ENCODE data around the gene CC2D1A.
"Not testable (repeated sequence)": the region's sequence is repeated elsewhere in the genome, so short reads cannot be mapped to it uniquely, and the experiment has no call there.

The CC2D1A gene

GRCh38 chr19:13968383-13968935 is 62.5 kb downstream of the CC2D1A start:
- Mint-ChIP-seq H3K4me3 (no peak overlapping the region), H3K4me1 (no peaks in the 10 kb centered on the region), H3K27me3 (no peaks in the 10 kb centered on the region), H3K9me3 (no peaks in the 10 kb centered on the region), H3K27ac (no peak overlapping the region)
- ATAC-seq (no peak), DNase-seq (no peak)

- Mint-ChIP-seq H3K9me3 (no peaks in the 10 kb centered on the region), H3K27me3 (no peaks in the 10 kb centered on the region), H3K4me1 (peaks cover 4% of the 10 kb centered on the region), H3K27ac (no peak overlapping the region), H3K4me3 (no peak overlapping the region)
- DNase-seq: no peak
- no peak for ATAC-seq
Observed at GRCh38 chr19:13968999-13969398, 63.0 kb downstream of the CC2D1A start.

GRCh38 chr19:13969897-13970296 is 63.9 kb downstream of the CC2D1A start:
- H3K27me3 Mint-ChIP-seq: no peaks in the 10 kb centered on the region
- H3K9me3 Mint-ChIP-seq: no peaks in the 10 kb centered on the region
- H3K4me3 Mint-ChIP-seq: no peak overlapping the region
- no peak overlapping the region for H3K27ac Mint-ChIP-seq
- no peak for DNase-seq
- no peak for ATAC-seq
- peaks cover 11% of the 10 kb centered on the region for H3K4me1 Mint-ChIP-seq

DNA sequence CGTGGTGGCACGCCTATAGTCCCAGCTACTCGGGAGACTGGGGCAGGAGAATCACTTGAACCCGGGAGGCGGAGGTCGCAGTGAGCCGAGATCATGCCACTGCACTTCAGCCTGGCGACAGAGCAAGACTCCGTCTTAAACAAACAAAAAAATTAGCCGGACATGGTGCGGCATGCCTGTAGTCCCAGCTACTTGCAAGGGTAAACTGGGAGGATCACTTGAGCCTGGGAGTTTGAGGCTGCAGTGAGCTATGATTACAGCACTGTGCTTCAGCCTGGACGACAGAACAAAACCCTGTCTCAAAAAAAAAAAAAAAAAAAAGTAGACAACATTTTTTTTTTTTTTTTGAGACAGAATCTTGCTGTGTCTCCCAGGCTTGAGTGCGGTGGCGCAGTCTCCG is 65.9 kb downstream of the CC2D1A start:
- ATAC-seq, DNase-seq, H3K27ac Mint-ChIP-seq, H3K27me3 Mint-ChIP-seq, H3K4me3 Mint-ChIP-seq, H3K9me3 Mint-ChIP-seq: not testable (repeated sequence)
- H3K4me1 Mint-ChIP-seq: peaks cover 11% of the 10 kb centered on the region

DNA sequence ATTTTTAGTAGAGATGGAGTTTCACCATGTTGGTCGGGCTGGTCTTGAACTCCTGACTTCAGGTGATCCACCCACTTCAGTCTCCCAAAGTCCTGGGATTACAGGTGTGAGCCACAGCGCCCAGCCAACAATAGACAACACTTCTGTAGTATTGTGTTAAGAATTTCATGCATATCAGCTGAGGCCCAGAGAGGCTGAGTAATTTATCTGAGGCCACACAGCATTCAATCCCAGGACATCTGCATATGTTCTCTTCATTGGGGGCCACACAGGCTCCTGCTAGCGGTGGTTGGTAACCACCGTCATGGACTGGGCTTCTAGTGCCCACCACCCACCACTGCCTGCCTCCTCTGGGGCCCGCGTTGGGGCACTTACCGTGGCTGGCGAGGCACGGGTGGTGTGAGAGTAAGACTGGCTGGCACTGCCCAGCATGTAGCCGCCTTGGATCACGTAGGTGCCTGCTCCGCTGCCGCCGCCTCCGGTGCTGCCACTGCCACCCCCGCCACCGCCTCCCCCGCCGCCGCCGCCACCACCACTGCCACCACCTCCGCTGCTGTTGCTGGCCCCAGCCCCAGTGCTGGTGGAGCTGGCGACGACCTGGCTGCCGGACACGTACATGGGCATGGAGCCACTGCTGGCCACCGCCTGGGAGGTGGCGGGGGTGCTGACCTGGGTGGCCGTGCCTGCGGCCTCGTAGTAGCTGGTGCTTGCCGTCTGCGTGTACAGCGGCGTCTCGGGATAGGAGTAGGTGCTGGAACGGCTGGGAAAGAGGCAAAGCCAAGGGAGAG is 66.6 kb downstream of the CC2D1A start:
- ATAC-seq: no peak
- Mint-ChIP-seq H3K4me3 (no peak overlapping the region), H3K27me3 (no peaks in the 10 kb centered on the region), H3K4me1 (peaks cover 11% of the 10 kb centered on the region), H3K9me3 (no peaks in the 10 kb centered on the region), H3K27ac (no peak overlapping the region)
- no peak for DNase-seq

- not testable (repeated sequence) for H3K4me3 Mint-ChIP-seq, ATAC-seq, H3K27me3 Mint-ChIP-seq, DNase-seq, H3K27ac Mint-ChIP-seq, H3K9me3 Mint-ChIP-seq
- H3K4me1 Mint-ChIP-seq: peaks cover 19% of the 10 kb centered on the region
Observed at GRCh38 chr19:13973479-13973878, 67.5 kb downstream of the CC2D1A start.

GRCh38 chr19:13974073-13974472 is 68.1 kb downstream of the CC2D1A start:
- Mint-ChIP-seq H3K4me3 (no peak overlapping the region), H3K27me3 (no peaks in the 10 kb centered on the region), H3K27ac (peak overlapping the region in 1 of 2 donors; percentile 4), H3K9me3 (no peaks in the 10 kb centered on the region), H3K4me1 (peaks cover 21% of the 10 kb centered on the region)
- peak in 1 of 2 donors; percentile 49 for DNase-seq
- ATAC-seq: peak; percentile 74

DNA sequence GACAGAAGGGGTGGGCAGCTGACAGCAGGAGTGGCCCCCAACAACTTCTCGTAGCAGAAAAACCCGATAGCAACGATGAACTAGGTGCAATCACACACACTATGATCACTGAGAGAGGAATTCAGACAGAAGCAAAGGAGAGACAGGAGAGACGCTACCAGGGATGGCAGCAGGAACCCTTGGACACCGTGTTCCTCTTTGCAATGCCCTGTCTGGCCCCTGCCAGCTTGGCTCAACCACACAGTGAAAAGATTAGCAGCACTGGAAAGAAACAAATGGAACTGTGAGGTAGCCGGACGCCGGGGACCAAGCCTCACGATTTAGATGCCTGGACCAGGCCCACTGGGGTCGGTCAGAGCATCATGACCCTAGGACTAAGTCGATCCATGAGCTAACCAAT is 69.9 kb downstream of the CC2D1A start:
- no peaks in the 10 kb centered on the region for H3K27me3 Mint-ChIP-seq
- peaks cover 39% of the 10 kb centered on the region for H3K4me1 Mint-ChIP-seq
- no peaks in the 10 kb centered on the region for H3K9me3 Mint-ChIP-seq
- DNase-seq: no peak
- ATAC-seq: no peak
- no peak overlapping the region for H3K4me3 Mint-ChIP-seq
- H3K27ac Mint-ChIP-seq: peak overlapping the region in 1 of 2 donors; percentile 15

GRCh38 chr19:13976446-13976845 is 70.4 kb downstream of the CC2D1A start:
- DNase-seq (no peak), ATAC-seq (no peak)
- H3K4me1 Mint-ChIP-seq: peaks cover 44% of the 10 kb centered on the region
- H3K4me3 Mint-ChIP-seq: no peak overlapping the region
- no peaks in the 10 kb centered on the region for H3K9me3 Mint-ChIP-seq
- no peak overlapping the region for H3K27ac Mint-ChIP-seq
- H3K27me3 Mint-ChIP-seq: no peaks in the 10 kb centered on the region

- H3K27me3 Mint-ChIP-seq: no peaks in the 10 kb centered on the region
- H3K27ac Mint-ChIP-seq: peak overlapping the region in 1 of 2 donors; percentile 67
- DNase-seq (no peak), ATAC-seq (no peak)
- peaks cover 54% of the 10 kb centered on the region for H3K4me1 Mint-ChIP-seq
- H3K9me3 Mint-ChIP-seq: no peaks in the 10 kb centered on the region
- peak overlapping the region; percentile 58 to 80 for H3K4me3 Mint-ChIP-seq
Observed at GRCh38 chr19:13977803-13978202, 71.8 kb downstream of the CC2D1A start.

GRCh38 chr19:13978351-13979243 is 72.6 kb downstream of the CC2D1A start:
- no peaks in the 10 kb centered on the region for H3K9me3 Mint-ChIP-seq
- ATAC-seq (peak; percentile 64), DNase-seq (peak; percentile 27 to 46)
- no peaks in the 10 kb centered on the region for H3K27me3 Mint-ChIP-seq
- peak overlapping the region; percentile 58 to 80 for H3K4me3 Mint-ChIP-seq
- peaks cover 62% of the 10 kb centered on the region for H3K4me1 Mint-ChIP-seq
- peak overlapping the region in 1 of 2 donors; percentile 67 for H3K27ac Mint-ChIP-seq

DNA sequence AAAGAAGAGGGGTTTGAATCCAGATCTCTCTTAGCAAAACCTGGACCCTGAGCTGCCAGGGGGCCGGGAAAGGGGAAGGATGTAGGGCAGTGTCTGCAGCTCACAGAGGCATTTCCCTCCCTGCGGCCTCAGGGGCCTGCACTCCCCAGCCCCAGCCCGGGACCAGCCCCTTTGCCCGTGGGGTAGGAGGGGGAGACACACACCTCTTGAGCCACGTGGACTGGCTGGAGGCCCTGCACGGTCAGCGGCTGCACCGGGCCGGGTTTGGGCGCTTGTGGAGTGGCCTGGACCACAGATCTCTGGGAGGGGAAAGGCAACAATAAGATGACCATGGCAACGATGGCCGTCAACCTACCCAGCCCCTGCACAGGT is 73.2 kb downstream of the CC2D1A start:
- Mint-ChIP-seq H3K4me1 (peaks cover 60% of the 10 kb centered on the region), H3K9me3 (no peaks in the 10 kb centered on the region), H3K27ac (no peak overlapping the region), H3K4me3 (peak overlapping the region; percentile 39 to 76), H3K27me3 (no peaks in the 10 kb centered on the region)
- ATAC-seq (peak; percentile 30), DNase-seq (no peak)

DNA sequence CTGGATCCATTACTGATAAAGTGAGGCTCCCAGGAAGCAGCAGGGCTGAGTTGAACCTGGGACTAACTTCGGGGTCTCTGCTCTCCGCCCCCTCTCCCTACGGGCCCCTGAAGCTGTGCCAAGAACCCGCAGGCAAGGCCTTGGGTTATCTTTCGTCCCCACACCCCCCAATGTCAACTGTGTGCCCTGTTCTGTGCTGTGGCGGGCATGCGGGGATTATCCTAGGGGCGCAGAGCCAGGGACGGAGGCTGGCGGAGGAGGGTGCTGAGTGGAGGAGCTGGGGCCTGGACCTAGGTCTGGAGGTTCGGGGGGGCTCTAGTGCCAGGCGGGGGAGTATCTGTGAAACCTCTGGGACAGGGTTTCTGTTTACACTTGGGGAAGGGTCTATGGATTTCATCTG is 73.7 kb downstream of the CC2D1A start:
- H3K4me3 Mint-ChIP-seq: peak overlapping the region; percentile 39 to 76
- peak overlapping the region in 1 of 2 donors; percentile 83 for H3K27ac Mint-ChIP-seq
- peaks cover 60% of the 10 kb centered on the region for H3K4me1 Mint-ChIP-seq
- DNase-seq (no peak), ATAC-seq (no peak)
- no peaks in the 10 kb centered on the region for H3K27me3 Mint-ChIP-seq
- H3K9me3 Mint-ChIP-seq: no peaks in the 10 kb centered on the region

DNA sequence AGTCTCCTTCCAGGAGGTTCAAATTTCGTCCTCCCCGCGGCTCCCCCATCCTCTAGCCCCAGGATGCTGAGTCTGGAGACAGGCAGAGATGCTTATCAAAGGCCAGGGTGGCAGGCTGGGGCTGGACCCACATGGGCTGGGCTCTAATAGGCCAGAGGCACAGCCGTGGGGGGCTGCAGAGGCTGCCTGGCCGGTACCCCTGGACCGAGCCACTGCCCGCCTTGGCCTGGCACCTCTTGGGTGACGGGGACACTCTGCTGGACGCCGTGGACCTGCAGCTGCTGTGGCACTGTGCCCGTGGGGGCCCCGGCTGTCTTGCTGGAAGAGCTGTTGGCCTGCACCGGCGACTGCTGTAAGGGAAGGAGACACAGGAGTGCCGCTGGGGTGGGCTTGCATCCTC is 74.3 kb downstream of the CC2D1A start:
- Mint-ChIP-seq H3K27me3 (no peaks in the 10 kb centered on the region), H3K27ac (no peak overlapping the region), H3K4me3 (no peak overlapping the region), H3K4me1 (peaks cover 66% of the 10 kb centered on the region), H3K9me3 (no peaks in the 10 kb centered on the region)
- DNase-seq (no peak), ATAC-seq (no peak)

Data from stimulated activated naive CD8-positive, alpha-beta T cell treated with anti-CD3 and anti-CD28 coated beads, Interleukin-15, amount 100 ng/mL, for 72 hours (primary cell).